SH-SY5Y (cell line): ENCODE measurements around the gene SLC13A3.

Experiments
- GATA2 ChIP-seq: IDR thresholded peaks from 2 replicates; pipeline ENCODE4 v1.6.1; 2011; ENCODE audit warnings: mild to moderate bottlenecking, low read depth, low read length
- GATA3 ChIP-seq: IDR thresholded peaks from 2 replicates; pipeline ENCODE4 v1.6.1; 2011; ENCODE audit warnings: low read depth, mild to moderate bottlenecking, low read length, moderate library complexity

- TF ChIP-seq GATA3 (no peak), GATA2 (no peak)
These were observed 12.4 kb downstream of the SLC13A3 start for GRCh38 chr20:46638898-46639274.
